ENCODE results near the gene KRT25. TPM values are rescaled to one million over a fixed set of nuclear protein-coding genes. Genes with fewer than 3 reads are reported as not detected.

Gene KRT25
- total and polyA plus RNA-seq, 2 donors (not counting 3 experiments of a cell fraction or from before 2014, with no cell fraction given): not detected

- no peak within 1 kb of the TSS for H3K27ac ChIP-seq (ENCODE audit: insufficient read depth, low read depth, low read length)
- DNase-seq (ENCODE audit: low read depth, low spot score): no peak
- H3K79me2 ChIP-seq (ENCODE audit: control insufficient read depth, insufficient read depth, low read length): no peaks in the 10 kb centered on the region
- no TSS peak for BruUV-seq (replicated peaks)
- CTCF ChIA-PET: no interaction called here
- POLR2A ChIA-PET: no interaction called here
- no peaks in the 10 kb centered on the region for H3K9me3 ChIP-seq (replicated peaks; ENCODE audit: control insufficient read depth, insufficient read depth, low read length)
- H3K9ac ChIP-seq (replicated peaks; ENCODE audit: extremely low read depth, insufficient read depth, low read length): no peak within 1 kb of the TSS
- peaks cover 6 to 9% of the 10 kb centered on the region in 2 experiments for H3K27me3 ChIP-seq (ENCODE audit: control insufficient read depth in 2 of 2, insufficient read depth in 2 of 2, low read length in 2 of 2)
- H3K4me1 ChIP-seq (ENCODE audit: control insufficient read depth, extremely low read depth, insufficient read depth, low read length): no peaks in the 10 kb centered on the region
- H3K4me3 ChIP-seq (replicated peaks in 1 of 3; ENCODE audit: insufficient read depth in 1 of 3, low read depth in 1 of 3, low read length in 3 of 3): no peak within 1 kb of the TSS
- FAIRE-seq: no peak
- H4K20me1 ChIP-seq (replicated peaks; ENCODE audit: control insufficient read depth, extremely low read depth, insufficient read depth, low read length): no peaks in the 10 kb centered on the region
- no peak within 1 kb of the TSS for H2AFZ ChIP-seq (ENCODE audit: low read depth, low read length)
- dilution Hi-C loops (cut with MboI; ENCODE audit: extremely low pct_ligation_motif_present, low sequenced_read_pairs): no loop called here
- no peaks in the 10 kb centered on the region for H3K36me3 ChIP-seq (ENCODE audit: control insufficient read depth in 2 of 2, extremely low read depth in 1 of 2, insufficient read depth in 2 of 2, low read length in 2 of 2)
- no peaks in the 10 kb centered on the region for H3K9me1 ChIP-seq (replicated peaks; ENCODE audit: control insufficient read depth, extremely low read depth, insufficient read depth, low read length)
- TF ChIP-seq CTCF (IDR thresholded peaks at IDR 0.05; ENCODE audit: extremely low read depth in 1 of 2, insufficient read depth in 1 of 2, low read depth in 1 of 2, low read length in 2 of 2): no peak
- no peak for TF ChIP-seq FOS (IDR thresholded peaks at IDR 0.05; ENCODE audit: borderline replicate concordance, insufficient read depth, low read length)
- no peak for TF ChIP-seq POLR2AphosphoS5 (IDR thresholded peaks at IDR 0.05; ENCODE audit: insufficient read depth, low read depth, low read length)
- TF ChIP-seq MAX (IDR thresholded peaks at IDR 0.05; ENCODE audit: insufficient read depth, insufficient read length): no peak
- TF ChIP-seq GATA2 (IDR thresholded peaks at IDR 0.05; ENCODE audit: insufficient read depth, insufficient read length, low read depth, low read length): no peak
- no peak for TF ChIP-seq EZH2 (IDR thresholded peaks at IDR 0.05; ENCODE audit: borderline replicate concordance, low read depth, low read length, severe bottlenecking)
- no peak for TF ChIP-seq POLR2A (IDR thresholded peaks at IDR 0.05; ENCODE audit: low read depth, low read length)
- no peak for TF ChIP-seq MYC (IDR thresholded peaks at IDR 0.05; ENCODE audit: low read depth, low read length)
- TF ChIP-seq JUN (IDR thresholded peaks at IDR 0.05; ENCODE audit: borderline replicate concordance, insufficient read depth, insufficient read length, low read depth): no peak
- no peak within 1 kb of the TSS for H3K4me2 ChIP-seq (ENCODE audit: insufficient read depth, low read length)
- intact Hi-C loops (cut with micrococcal nuclease): no loop called here
These were observed 17.0 kb upstream of the KRT25 start, which contains the start of gene KRT26 for GRCh38 chr17:40772101-40772500. KRT26 (minus strand) TSS chr17:40772201; CDS start chr17:40772113, 88 bp downstream.

All from endothelial cell of umbilical vein (primary cell).